ENCODE data around the gene BLZF1. TPM values are rescaled to one million over a fixed set of nuclear protein-coding genes. Genes with fewer than 3 reads are reported as not detected.

BLZF1 gene
- total RNA-seq, 1 donor, result 29.7 TPM

- no peak for TF ChIP-seq CTCF (IDR thresholded peaks at IDR 0.05; ENCODE audit: extremely low read depth, low read depth, low read length)
- Histone ChIP-seq H2AFZ (ENCODE audit: low read length) (no peak overlapping the region), H3K4me3 (ENCODE audit: insufficient read depth, low read length) (no peak overlapping the region), H3K27ac (ENCODE audit: low read depth, low read length) (no peak overlapping the region), H3K79me2 (ENCODE audit: insufficient read depth, low read length) (peaks cover 3% of the 10 kb centered on the region), H3K4me2 (ENCODE audit: insufficient read depth, low read length) (no peak overlapping the region), H3K36me3 (ENCODE audit: insufficient read depth, low read length) (no peaks in the 10 kb centered on the region), H3K4me1 (ENCODE audit: insufficient read depth, low read length) (no peaks in the 10 kb centered on the region), H3K9me3 (ENCODE audit: low read depth, low read length) (no peaks in the 10 kb centered on the region), H4K20me1 (ENCODE audit: insufficient read depth, low read length) (no peaks in the 10 kb centered on the region), H3K27me3 (ENCODE audit: insufficient read depth, low read length) (no peaks in the 10 kb centered on the region)
- no peak for DNase-seq (ENCODE audit: insufficient read length, low spot score, missing footprints)
Measured at GRCh38 chr1:169345511-169345910, 22.5 kb upstream of the BLZF1 start.

- no peak overlapping the region for H3K4me3 ChIP-seq (ENCODE audit: insufficient read depth, low read length)
- no peaks in the 10 kb centered on the region for H3K36me3 ChIP-seq (ENCODE audit: insufficient read depth, low read length)
- no peak for TF ChIP-seq CTCF (IDR thresholded peaks at IDR 0.05; ENCODE audit: extremely low read depth, low read depth, low read length)
- DNase-seq (ENCODE audit: insufficient read length, low spot score, missing footprints), result no peak
- no peaks in the 10 kb centered on the region for H4K20me1 ChIP-seq (ENCODE audit: insufficient read depth, low read length)
- H3K4me1 ChIP-seq (ENCODE audit: insufficient read depth, low read length), result no peaks in the 10 kb centered on the region
- no peak overlapping the region for H2AFZ ChIP-seq (ENCODE audit: low read length)
- no peaks in the 10 kb centered on the region for H3K27me3 ChIP-seq (ENCODE audit: insufficient read depth, low read length)
- no peak overlapping the region for H3K4me2 ChIP-seq (ENCODE audit: insufficient read depth, low read length)
- peaks cover 3% of the 10 kb centered on the region for H3K79me2 ChIP-seq (ENCODE audit: insufficient read depth, low read length)
- H3K9me3 ChIP-seq (ENCODE audit: low read depth, low read length), result no peaks in the 10 kb centered on the region
- no peak overlapping the region for H3K27ac ChIP-seq (ENCODE audit: low read depth, low read length)
Measured at GRCh38 chr1:169346036-169346589, 21.9 kb upstream of the BLZF1 start.

- DNase-seq (ENCODE audit: insufficient read length, low spot score, missing footprints), result no peak
- TF ChIP-seq CTCF (IDR thresholded peaks at IDR 0.05; ENCODE audit: extremely low read depth, low read depth, low read length), result no peak
- Histone ChIP-seq H3K79me2 (ENCODE audit: insufficient read depth, low read length) (peaks cover 3% of the 10 kb centered on the region), H3K36me3 (ENCODE audit: insufficient read depth, low read length) (no peaks in the 10 kb centered on the region), H4K20me1 (ENCODE audit: insufficient read depth, low read length) (no peaks in the 10 kb centered on the region), H2AFZ (ENCODE audit: low read length) (no peak overlapping the region), H3K27me3 (ENCODE audit: insufficient read depth, low read length) (no peaks in the 10 kb centered on the region), H3K4me3 (ENCODE audit: insufficient read depth, low read length) (no peak overlapping the region), H3K27ac (ENCODE audit: low read depth, low read length) (no peak overlapping the region), H3K4me2 (ENCODE audit: insufficient read depth, low read length) (no peak overlapping the region), H3K4me1 (ENCODE audit: insufficient read depth, low read length) (no peaks in the 10 kb centered on the region), H3K9me3 (ENCODE audit: low read depth, low read length) (no peaks in the 10 kb centered on the region)
Measured at GRCh38 chr1:169347688-169348382, 20.2 kb upstream of the BLZF1 start.

- Histone ChIP-seq H3K4me2 (ENCODE audit: insufficient read depth, low read length) (no peak overlapping the region), H2AFZ (ENCODE audit: low read length) (no peak overlapping the region), H3K9me3 (ENCODE audit: low read depth, low read length) (no peaks in the 10 kb centered on the region), H3K4me1 (ENCODE audit: insufficient read depth, low read length) (no peaks in the 10 kb centered on the region), H3K36me3 (ENCODE audit: insufficient read depth, low read length) (no peaks in the 10 kb centered on the region), H3K4me3 (ENCODE audit: insufficient read depth, low read length) (no peak overlapping the region), H4K20me1 (ENCODE audit: insufficient read depth, low read length) (no peaks in the 10 kb centered on the region), H3K27me3 (ENCODE audit: insufficient read depth, low read length) (no peaks in the 10 kb centered on the region), H3K27ac (ENCODE audit: low read depth, low read length) (no peak overlapping the region), H3K79me2 (ENCODE audit: insufficient read depth, low read length) (peaks cover 3% of the 10 kb centered on the region)
- TF ChIP-seq CTCF (IDR thresholded peaks at IDR 0.05; ENCODE audit: extremely low read depth, low read depth, low read length), result peak; percentile 77
- no peak for DNase-seq (ENCODE audit: insufficient read length, low spot score, missing footprints)
Measured at GRCh38 chr1:169348383-169349036, 19.5 kb upstream of the BLZF1 start.
